Measurements from ENCODE around the gene AMPH.
"Not testable (repeated sequence)": the region's sequence is repeated elsewhere in the genome, so short reads cannot be mapped to it uniquely, and the experiment has no call there.

The AMPH gene

GRCh38 chr7:38584443-38585210, 46.5 kb downstream of the AMPH start:
- DNase-seq = no peak
- no peak overlapping the region for H3K4me3 Mint-ChIP-seq
- H3K27me3 Mint-ChIP-seq = peaks cover 11% of the 10 kb centered on the region
- no peaks in the 10 kb centered on the region for H3K4me1 Mint-ChIP-seq (ENCODE audit: low read depth)
- no peak overlapping the region for H3K27ac Mint-ChIP-seq
- H3K9me3 Mint-ChIP-seq = no peaks in the 10 kb centered on the region
- H3K36me3 Mint-ChIP-seq (ENCODE audit: low read depth) = no peaks in the 10 kb centered on the region

- Mint-ChIP-seq H3K27ac (no peak overlapping the region), H3K9me3 (peaks cover 9% of the 10 kb centered on the region), H3K4me3 (no peak overlapping the region), H3K27me3 (peaks cover 6% of the 10 kb centered on the region), H3K4me1 (ENCODE audit: low read depth) (no peaks in the 10 kb centered on the region), H3K36me3 (ENCODE audit: low read depth) (no peaks in the 10 kb centered on the region)
- no peak for DNase-seq
Measured at GRCh38 chr7:38580485-38580884, 50.7 kb downstream of the AMPH start.

- peaks cover 10% of the 10 kb centered on the region for H3K9me3 Mint-ChIP-seq
Measured at GRCh38 chr7:38574086-38574485, 57.1 kb downstream of the AMPH start.

GRCh38 chr7:38571620-38572019, 59.6 kb downstream of the AMPH start:
- not testable (repeated sequence) for H3K36me3 Mint-ChIP-seq (ENCODE audit: low read depth); H3K4me1 Mint-ChIP-seq (ENCODE audit: low read depth); H3K27me3 Mint-ChIP-seq; H3K27ac Mint-ChIP-seq; H3K4me3 Mint-ChIP-seq; DNase-seq
- peaks cover 10% of the 10 kb centered on the region for H3K9me3 Mint-ChIP-seq

More at GRCh38 chr7:38574086-38574485, 57.1 kb downstream of the AMPH start:
- H3K4me1 Mint-ChIP-seq (ENCODE audit: low read depth) = no peaks in the 10 kb centered on the region
- DNase-seq = no peak
- peaks cover 3% of the 10 kb centered on the region for H3K27me3 Mint-ChIP-seq
- no peak overlapping the region for H3K27ac Mint-ChIP-seq
- no peak overlapping the region for H3K4me3 Mint-ChIP-seq
- H3K36me3 Mint-ChIP-seq (ENCODE audit: low read depth) = no peaks in the 10 kb centered on the region

GRCh38 chr7:38568497-38568896, 62.7 kb downstream of the AMPH start:
- Mint-ChIP-seq H3K27me3 (peaks cover 4% of the 10 kb centered on the region), H3K36me3 (ENCODE audit: low read depth) (no peaks in the 10 kb centered on the region), H3K9me3 (no peaks in the 10 kb centered on the region), H3K4me1 (ENCODE audit: low read depth) (no peaks in the 10 kb centered on the region), H3K4me3 (no peak overlapping the region), H3K27ac (no peak overlapping the region)
- no peak for DNase-seq

GRCh38 chr7:38565289-38565688, 65.9 kb downstream of the AMPH start:
- no peak overlapping the region for H3K4me3 Mint-ChIP-seq
- DNase-seq = no peak
- H3K4me1 Mint-ChIP-seq (ENCODE audit: low read depth) = no peaks in the 10 kb centered on the region
- no peak overlapping the region for H3K27ac Mint-ChIP-seq
- no peaks in the 10 kb centered on the region for H3K36me3 Mint-ChIP-seq (ENCODE audit: low read depth)
- H3K9me3 Mint-ChIP-seq = no peaks in the 10 kb centered on the region
- H3K27me3 Mint-ChIP-seq = peaks cover 7% of the 10 kb centered on the region

- Mint-ChIP-seq H3K4me1 (ENCODE audit: low read depth) (no peaks in the 10 kb centered on the region), H3K27me3 (peaks cover 7% of the 10 kb centered on the region), H3K36me3 (ENCODE audit: low read depth) (no peaks in the 10 kb centered on the region), H3K27ac (no peak overlapping the region), H3K4me3 (no peak overlapping the region), H3K9me3 (no peaks in the 10 kb centered on the region)
- DNase-seq = no peak
Measured at GRCh38 chr7:38563741-38564140, 67.4 kb downstream of the AMPH start.

- H3K4me1 Mint-ChIP-seq (ENCODE audit: low read depth) = no peaks in the 10 kb centered on the region
Measured at GRCh38 chr7:38561166-38561565, 70.0 kb downstream of the AMPH start.

GRCh38 chr7:38558761-38559345, 72.3 kb downstream of the AMPH start:
- H3K36me3 Mint-ChIP-seq (ENCODE audit: low read depth) = no peaks in the 10 kb centered on the region
- DNase-seq = no peak
- no peaks in the 10 kb centered on the region for H3K4me1 Mint-ChIP-seq (ENCODE audit: low read depth)
- H3K27ac Mint-ChIP-seq = no peak overlapping the region
- H3K9me3 Mint-ChIP-seq = no peaks in the 10 kb centered on the region
- H3K4me3 Mint-ChIP-seq = no peak overlapping the region
- peaks cover 8% of the 10 kb centered on the region for H3K27me3 Mint-ChIP-seq

More at GRCh38 chr7:38561166-38561565, 70.0 kb downstream of the AMPH start:
- H3K36me3 Mint-ChIP-seq (ENCODE audit: low read depth) = no peaks in the 10 kb centered on the region
- peaks cover 12% of the 10 kb centered on the region for H3K27me3 Mint-ChIP-seq
- H3K4me3 Mint-ChIP-seq = no peak overlapping the region
- no peak overlapping the region for H3K27ac Mint-ChIP-seq
- H3K9me3 Mint-ChIP-seq = no peaks in the 10 kb centered on the region
- no peak for DNase-seq

- Mint-ChIP-seq H3K4me3 (no peak overlapping the region), H3K4me1 (ENCODE audit: low read depth) (no peaks in the 10 kb centered on the region), H3K9me3 (no peaks in the 10 kb centered on the region), H3K27ac (no peak overlapping the region), H3K36me3 (ENCODE audit: low read depth) (no peaks in the 10 kb centered on the region), H3K27me3 (peaks cover 13% of the 10 kb centered on the region)
- DNase-seq = no peak
Measured at GRCh38 chr7:38554586-38554985, 76.6 kb downstream of the AMPH start.

- no peaks in the 10 kb centered on the region for H3K4me1 Mint-ChIP-seq (ENCODE audit: low read depth)
- H3K4me3 Mint-ChIP-seq = no peak overlapping the region
- no peaks in the 10 kb centered on the region for H3K36me3 Mint-ChIP-seq (ENCODE audit: low read depth)
- H3K9me3 Mint-ChIP-seq = no peaks in the 10 kb centered on the region
- H3K27ac Mint-ChIP-seq = no peak overlapping the region
- peaks cover 12% of the 10 kb centered on the region for H3K27me3 Mint-ChIP-seq
- DNase-seq = no peak
Measured at GRCh38 chr7:38550836-38551235, 80.3 kb downstream of the AMPH start.

- peaks cover 12% of the 10 kb centered on the region for H3K27me3 Mint-ChIP-seq
Measured at GRCh38 chr7:38548605-38549004, 82.6 kb downstream of the AMPH start.

GRCh38 chr7:38546763-38547162, 84.4 kb downstream of the AMPH start:
- H3K27me3 Mint-ChIP-seq = peaks cover 12% of the 10 kb centered on the region

More at GRCh38 chr7:38548605-38549004, 82.6 kb downstream of the AMPH start:
- Mint-ChIP-seq H3K27ac (no peak overlapping the region), H3K9me3 (no peaks in the 10 kb centered on the region), H3K4me1 (ENCODE audit: low read depth) (no peaks in the 10 kb centered on the region), H3K4me3 (no peak overlapping the region), H3K36me3 (ENCODE audit: low read depth) (no peaks in the 10 kb centered on the region)
- no peak for DNase-seq

GRCh38 chr7:38545977-38546376, 85.2 kb downstream of the AMPH start:
- Mint-ChIP-seq H3K9me3 (no peaks in the 10 kb centered on the region), H3K27ac (no peak overlapping the region), H3K4me3 (no peak overlapping the region), H3K27me3 (peaks cover 12% of the 10 kb centered on the region), H3K4me1 (ENCODE audit: low read depth) (no peaks in the 10 kb centered on the region), H3K36me3 (ENCODE audit: low read depth) (no peaks in the 10 kb centered on the region)
- no peak for DNase-seq

More at GRCh38 chr7:38546763-38547162, 84.4 kb downstream of the AMPH start:
- Mint-ChIP-seq H3K4me1 (ENCODE audit: low read depth) (no peaks in the 10 kb centered on the region), H3K9me3 (no peaks in the 10 kb centered on the region), H3K4me3 (no peak overlapping the region), H3K27ac (no peak overlapping the region), H3K36me3 (ENCODE audit: low read depth) (no peaks in the 10 kb centered on the region)
- no peak for DNase-seq

GRCh38 chr7:38542156-38542555, 89.0 kb downstream of the AMPH start:
- H3K9me3 Mint-ChIP-seq = no peaks in the 10 kb centered on the region
- H3K4me3 Mint-ChIP-seq = no peak overlapping the region
- H3K27ac Mint-ChIP-seq = no peak overlapping the region
- no peak for DNase-seq
- H3K36me3 Mint-ChIP-seq (ENCODE audit: low read depth) = no peaks in the 10 kb centered on the region
- H3K27me3 Mint-ChIP-seq = no peaks in the 10 kb centered on the region
- peaks cover 4% of the 10 kb centered on the region for H3K4me1 Mint-ChIP-seq (ENCODE audit: low read depth)

Data from activated T-cell treated with anti-CD3 and anti-CD28 coated beads, Interleukin-2, amount 50 U/mL, for 24 hours (primary cell).